ENCODE results near the gene PLEKHB2. TPM values are rescaled to one million over a fixed set of nuclear protein-coding genes. Genes with fewer than 3 reads are reported as not detected.
"Not testable (repeated sequence)": the region's sequence is repeated elsewhere in the genome, so short reads cannot be mapped to it uniquely, and the experiment has no call there.

Gene PLEKHB2
- total and polyA plus RNA-seq, 2 experiments from 2014 or later: 39.8 to 99.2 TPM

DNA sequence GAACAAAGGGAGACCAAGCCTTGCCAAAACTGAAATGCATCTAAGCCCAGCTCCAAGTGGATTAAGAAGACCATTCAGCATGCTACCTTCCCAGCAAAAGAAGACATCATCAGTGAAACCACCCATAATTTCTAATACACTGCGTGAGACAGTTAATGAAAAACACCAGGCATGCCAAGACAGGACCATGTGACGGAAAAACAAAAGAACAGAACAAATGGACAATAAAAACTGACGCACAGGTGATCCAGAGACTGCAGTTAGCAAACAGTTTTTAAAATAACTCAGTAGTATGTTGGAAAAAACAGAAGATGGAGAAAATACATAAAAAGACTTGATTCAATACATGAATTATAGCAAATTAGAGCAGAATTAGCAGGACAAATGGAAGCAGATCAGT, 27.2 kb upstream of the PLEKHB2 start:
- Histone ChIP-seq H3F3A (replicated peaks; ENCODE audit: low read depth) (0 out of 2 replicates have a peak, but pooled peaks cover 6% of the 10 kb centered on the region), H2AFZ (no peak overlapping the region), H3K79me2 (replicated peaks; ENCODE audit: insufficient read depth) (peaks cover 100% of the 10 kb centered on the region), H3K9me2 (ENCODE audit: insufficient read depth) (no peaks in the 10 kb centered on the region), H3K27me3 (ENCODE audit: insufficient read depth) (no peaks in the 10 kb centered on the region), H3K4me2 (no peak overlapping the region), H3K27ac (ENCODE audit: low read depth) (no peak overlapping the region), H4K20me1 (replicated peaks; ENCODE audit: insufficient read depth) (peaks cover 86% of the 10 kb centered on the region), H3K4me1 (ENCODE audit: insufficient read depth) (peaks cover 13% of the 10 kb centered on the region), H3K4me3 (no peak overlapping the region), H3K36me3 (ENCODE audit: insufficient read depth) (peaks cover 36% of the 10 kb centered on the region)
- ATAC-seq: no peak
- H3K27me3 Mint-ChIP-seq (ENCODE audit: insufficient read depth, low read depth, poor library complexity): peaks cover 7% of the 10 kb centered on the region
- H3K36me3 Mint-ChIP-seq (ENCODE audit: low read depth): peaks cover 90% of the 10 kb centered on the region
- no peak for DNase-seq (ENCODE audit: low spot score)
- H3K27ac Mint-ChIP-seq: no peak overlapping the region
- TF ChIP-seq ZNF114 (CRISPR knock-in tag; IDR thresholded peaks at IDR 0.05) (no peak), EZH2phosphoT487 (IDR thresholded peaks at IDR 0.05; ENCODE audit: unreplicated experiment) (no peak), POLR2AphosphoS5 (IDR thresholded peaks at IDR 0.05; ENCODE audit: low read depth) (no peak)
- TF ChIP-seq, protein P1, sequence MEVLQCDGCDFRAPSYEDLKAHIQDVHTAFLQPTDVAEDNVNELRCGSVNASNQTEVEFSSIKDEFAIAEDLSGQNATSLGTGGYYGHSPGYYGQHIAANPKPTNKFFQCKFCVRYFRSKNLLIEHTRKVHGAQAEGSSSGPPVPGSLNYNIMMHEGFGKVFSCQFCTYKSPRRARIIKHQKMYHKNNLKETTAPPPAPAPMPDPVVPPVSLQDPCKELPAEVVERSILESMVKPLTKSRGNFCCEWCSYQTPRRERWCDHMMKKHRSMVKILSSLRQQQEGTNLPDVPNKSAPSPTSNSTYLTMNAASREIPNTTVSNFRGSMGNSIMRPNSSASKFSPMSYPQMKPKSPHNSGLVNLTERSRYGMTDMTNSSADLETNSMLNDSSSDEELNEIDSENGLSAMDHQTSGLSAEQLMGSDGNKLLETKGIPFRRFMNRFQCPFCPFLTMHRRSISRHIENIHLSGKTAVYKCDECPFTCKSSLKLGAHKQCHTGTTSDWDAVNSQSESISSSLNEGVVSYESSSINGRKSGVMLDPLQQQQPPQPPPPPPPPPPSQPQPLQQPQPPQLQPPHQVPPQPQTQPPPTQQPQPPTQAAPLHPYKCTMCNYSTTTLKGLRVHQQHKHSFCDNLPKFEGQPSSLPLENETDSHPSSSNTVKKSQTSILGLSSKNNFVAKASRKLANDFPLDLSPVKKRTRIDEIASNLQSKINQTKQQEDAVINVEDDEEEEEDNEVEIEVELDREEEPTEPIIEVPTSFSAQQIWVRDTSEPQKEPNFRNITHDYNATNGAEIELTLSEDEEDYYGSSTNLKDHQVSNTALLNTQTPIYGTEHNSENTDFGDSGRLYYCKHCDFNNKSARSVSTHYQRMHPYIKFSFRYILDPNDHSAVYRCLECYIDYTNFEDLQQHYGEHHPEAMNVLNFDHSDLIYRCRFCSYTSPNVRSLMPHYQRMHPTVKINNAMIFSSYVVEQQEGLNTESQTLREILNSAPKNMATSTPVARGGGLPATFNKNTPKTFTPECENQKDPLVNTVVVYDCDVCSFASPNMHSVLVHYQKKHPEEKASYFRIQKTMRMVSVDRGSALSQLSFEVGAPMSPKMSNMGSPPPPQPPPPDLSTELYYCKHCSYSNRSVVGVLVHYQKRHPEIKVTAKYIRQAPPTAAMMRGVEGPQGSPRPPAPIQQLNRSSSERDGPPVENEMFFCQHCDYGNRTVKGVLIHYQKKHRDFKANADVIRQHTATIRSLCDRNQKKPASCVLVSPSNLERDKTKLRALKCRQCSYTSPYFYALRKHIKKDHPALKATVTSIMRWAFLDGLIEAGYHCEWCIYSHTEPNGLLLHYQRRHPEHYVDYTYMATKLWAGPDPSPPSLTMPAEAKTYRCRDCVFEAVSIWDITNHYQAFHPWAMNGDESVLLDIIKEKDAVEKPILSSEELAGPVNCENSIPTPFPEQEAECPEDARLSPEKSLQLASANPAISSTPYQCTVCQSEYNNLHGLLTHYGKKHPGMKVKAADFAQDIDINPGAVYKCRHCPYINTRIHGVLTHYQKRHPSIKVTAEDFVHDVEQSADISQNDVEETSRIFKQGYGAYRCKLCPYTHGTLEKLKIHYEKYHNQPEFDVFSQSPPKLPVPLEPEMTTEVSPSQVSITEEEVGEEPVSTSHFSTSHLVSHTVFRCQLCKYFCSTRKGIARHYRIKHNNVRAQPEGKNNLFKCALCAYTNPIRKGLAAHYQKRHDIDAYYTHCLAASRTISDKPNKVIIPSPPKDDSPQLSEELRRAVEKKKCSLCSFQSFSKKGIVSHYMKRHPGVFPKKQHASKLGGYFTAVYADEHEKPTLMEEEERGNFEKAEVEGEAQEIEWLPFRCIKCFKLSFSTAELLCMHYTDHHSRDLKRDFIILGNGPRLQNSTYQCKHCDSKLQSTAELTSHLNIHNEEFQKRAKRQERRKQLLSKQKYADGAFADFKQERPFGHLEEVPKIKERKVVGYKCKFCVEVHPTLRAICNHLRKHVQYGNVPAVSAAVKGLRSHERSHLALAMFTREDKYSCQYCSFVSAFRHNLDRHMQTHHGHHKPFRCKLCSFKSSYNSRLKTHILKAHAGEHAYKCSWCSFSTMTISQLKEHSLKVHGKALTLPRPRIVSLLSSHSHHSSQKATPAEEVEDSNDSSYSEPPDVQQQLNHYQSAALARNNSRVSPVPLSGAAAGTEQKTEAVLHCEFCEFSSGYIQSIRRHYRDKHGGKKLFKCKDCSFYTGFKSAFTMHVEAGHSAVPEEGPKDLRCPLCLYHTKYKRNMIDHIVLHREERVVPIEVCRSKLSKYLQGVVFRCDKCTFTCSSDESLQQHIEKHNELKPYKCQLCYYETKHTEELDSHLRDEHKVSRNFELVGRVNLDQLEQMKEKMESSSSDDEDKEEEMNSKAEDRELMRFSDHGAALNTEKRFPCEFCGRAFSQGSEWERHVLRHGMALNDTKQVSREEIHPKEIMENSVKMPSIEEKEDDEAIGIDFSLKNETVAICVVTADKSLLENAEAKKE (CRISPR knock-in tag; IDR thresholded peaks at IDR 0.05): no peak
- TF ChIP-seq, protein P2, sequence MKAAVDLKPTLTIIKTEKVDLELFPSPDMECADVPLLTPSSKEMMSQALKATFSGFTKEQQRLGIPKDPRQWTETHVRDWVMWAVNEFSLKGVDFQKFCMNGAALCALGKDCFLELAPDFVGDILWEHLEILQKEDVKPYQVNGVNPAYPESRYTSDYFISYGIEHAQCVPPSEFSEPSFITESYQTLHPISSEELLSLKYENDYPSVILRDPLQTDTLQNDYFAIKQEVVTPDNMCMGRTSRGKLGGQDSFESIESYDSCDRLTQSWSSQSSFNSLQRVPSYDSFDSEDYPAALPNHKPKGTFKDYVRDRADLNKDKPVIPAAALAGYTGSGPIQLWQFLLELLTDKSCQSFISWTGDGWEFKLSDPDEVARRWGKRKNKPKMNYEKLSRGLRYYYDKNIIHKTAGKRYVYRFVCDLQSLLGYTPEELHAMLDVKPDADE (IDR thresholded peaks at IDR 0.05): no peak
- TF ChIP-seq, protein P3, sequence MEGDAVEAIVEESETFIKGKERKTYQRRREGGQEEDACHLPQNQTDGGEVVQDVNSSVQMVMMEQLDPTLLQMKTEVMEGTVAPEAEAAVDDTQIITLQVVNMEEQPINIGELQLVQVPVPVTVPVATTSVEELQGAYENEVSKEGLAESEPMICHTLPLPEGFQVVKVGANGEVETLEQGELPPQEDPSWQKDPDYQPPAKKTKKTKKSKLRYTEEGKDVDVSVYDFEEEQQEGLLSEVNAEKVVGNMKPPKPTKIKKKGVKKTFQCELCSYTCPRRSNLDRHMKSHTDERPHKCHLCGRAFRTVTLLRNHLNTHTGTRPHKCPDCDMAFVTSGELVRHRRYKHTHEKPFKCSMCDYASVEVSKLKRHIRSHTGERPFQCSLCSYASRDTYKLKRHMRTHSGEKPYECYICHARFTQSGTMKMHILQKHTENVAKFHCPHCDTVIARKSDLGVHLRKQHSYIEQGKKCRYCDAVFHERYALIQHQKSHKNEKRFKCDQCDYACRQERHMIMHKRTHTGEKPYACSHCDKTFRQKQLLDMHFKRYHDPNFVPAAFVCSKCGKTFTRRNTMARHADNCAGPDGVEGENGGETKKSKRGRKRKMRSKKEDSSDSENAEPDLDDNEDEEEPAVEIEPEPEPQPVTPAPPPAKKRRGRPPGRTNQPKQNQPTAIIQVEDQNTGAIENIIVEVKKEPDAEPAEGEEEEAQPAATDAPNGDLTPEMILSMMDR (conservative IDR thresholded peaks at IDR 0.05; ENCODE audit: low read depth in 2 of 2): no peak
- no peak overlapping the region for H3K4me3 Mint-ChIP-seq
- peaks cover 18% of the 10 kb centered on the region for H3K4me1 Mint-ChIP-seq
- no peaks in the 10 kb centered on the region for H3K9me3 Mint-ChIP-seq

DNA sequence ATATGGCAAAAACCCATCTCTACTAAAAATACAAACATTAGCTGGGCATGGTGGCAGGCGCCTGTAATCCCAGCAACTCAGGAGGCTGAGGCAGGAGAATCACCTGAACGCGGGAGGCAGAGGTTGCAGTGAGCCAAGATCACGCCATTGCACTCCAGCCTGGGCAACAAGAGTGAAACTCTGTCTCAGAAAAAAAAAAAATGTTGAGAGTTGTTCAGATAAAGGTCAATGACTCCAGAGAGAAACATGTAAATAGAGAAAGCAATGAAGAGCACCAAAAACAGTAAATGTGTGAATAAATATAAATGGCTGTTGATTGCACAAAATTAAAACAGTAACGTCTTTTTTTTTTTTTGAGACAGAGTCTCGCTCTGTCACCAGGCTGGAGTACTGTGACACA, 25.2 kb upstream of the PLEKHB2 start:
- DNase-seq (ENCODE audit: low spot score); H3K4me2 ChIP-seq; H2AFZ ChIP-seq; ATAC-seq; H3K4me3 Mint-ChIP-seq; H3K9me3 Mint-ChIP-seq; H3K27me3 ChIP-seq (ENCODE audit: insufficient read depth); H3K27ac Mint-ChIP-seq; H3K27ac ChIP-seq (ENCODE audit: low read depth); H3K9me2 ChIP-seq (ENCODE audit: insufficient read depth); H3K4me3 ChIP-seq; H3F3A ChIP-seq (replicated peaks; ENCODE audit: low read depth); H3K27me3 Mint-ChIP-seq (ENCODE audit: insufficient read depth, low read depth, poor library complexity): not testable (repeated sequence)
- Histone ChIP-seq H4K20me1 (replicated peaks; ENCODE audit: insufficient read depth) (peaks cover 87% of the 10 kb centered on the region), H3K79me2 (replicated peaks; ENCODE audit: insufficient read depth) (peaks cover 100% of the 10 kb centered on the region), H3K36me3 (ENCODE audit: insufficient read depth) (peaks cover 39% of the 10 kb centered on the region), H3K4me1 (ENCODE audit: insufficient read depth) (peaks cover 13% of the 10 kb centered on the region)
- peaks cover 84% of the 10 kb centered on the region for H3K36me3 Mint-ChIP-seq (ENCODE audit: low read depth)
- peaks cover 18% of the 10 kb centered on the region for H3K4me1 Mint-ChIP-seq

All from GM23338 (cell line).